WTC11 (cell line): Measurements from ENCODE around the gene MAGI2. TPM values are rescaled to one million over a fixed set of nuclear protein-coding genes. Genes with fewer than 3 reads are reported as not detected.

Experiments
- ATAC-seq: fragments of 200-7000 bp; cut with Tn5 transposase; 2 replicates; pipeline ENCODE4 v1.10.0; 2021; ENCODE audit warnings: mild to moderate bottlenecking, moderate library complexity
- CTCF ChIA-PET: fragments of 300-600 bp; sonication (Branson Sonifier 250); formaldehyde crosslinking; loops from one replicate; lab custom pipeline; 2021; ENCODE audit warnings: antibody characterized with exemption; lab: Charles Lee
- POLR2A ChIA-PET: fragments of 350-600 bp; sonication (Branson Sonifier 250); formaldehyde crosslinking; loops from one replicate; lab custom pipeline; 2021; ENCODE audit warnings: antibody characterized with exemption; lab: Charles Lee
- DNase-seq: peaks from one replicate; pipeline ENCODE4 v3.0.0; 2021; ENCODE audit warnings: low spot score
- H3K27ac Mint-ChIP-seq: 2 replicates; pipeline ENCODE4 v1.8.0; 2021; ENCODE audit warnings: mixed read lengths
- H3K27me3 Mint-ChIP-seq: 2 replicates; pipeline ENCODE4 v1.8.0; 2021; ENCODE audit warnings: low read depth, mild to moderate bottlenecking, moderate library complexity, mixed read lengths
- H3K36me3 Mint-ChIP-seq: 2 replicates; pipeline ENCODE4 v1.8.0; 2021; ENCODE audit warnings: mixed read lengths
- H3K4me1 Mint-ChIP-seq: 2 replicates; pipeline ENCODE4 v1.8.0; 2022; ENCODE audit warnings: mixed read lengths
- H3K4me3 Mint-ChIP-seq: 2 replicates; pipeline ENCODE4 v1.8.0; 2021; ENCODE audit warnings: mild to moderate bottlenecking, moderate library complexity, mixed read lengths
- H3K9me3 Mint-ChIP-seq: 2 replicates; pipeline ENCODE4 v1.8.0; 2021; ENCODE audit warnings: mixed read lengths
- ATF1 ChIP-seq: sonication (generic); formaldehyde crosslinking; IDR thresholded peaks from 2 replicates; pipeline ENCODE4 v1.8.1; 2023; ENCODE audit warnings: mild to moderate bottlenecking, moderate library complexity, missing genetic modification reagents
- CREB1 ChIP-seq: sonication (generic); formaldehyde crosslinking; IDR thresholded peaks from 2 replicates; pipeline ENCODE4 v1.8.0; 2023; ENCODE audit warnings: mild to moderate bottlenecking, missing genetic modification reagents
- ELF4 ChIP-seq: sonication (generic); formaldehyde crosslinking; IDR thresholded peaks from 2 replicates; pipeline ENCODE4 v1.8.1; 2022; ENCODE audit warnings: low read depth, mild to moderate bottlenecking, moderate library complexity, missing genetic modification reagents
- FOXK1 ChIP-seq: sonication (generic); formaldehyde crosslinking; IDR thresholded peaks from 2 replicates; pipeline ENCODE4 v1.8.0; 2022; ENCODE audit warnings: mild to moderate bottlenecking, moderate library complexity, missing genetic modification reagents
- GRHL2 ChIP-seq: fragments of 250-450 bp; sonication (Bioruptor Pico); IDR thresholded peaks from 2 replicates; pipeline ENCODE4 v1.8.0; 2022; ENCODE audit warnings: mild to moderate bottlenecking, moderate library complexity; ENCODE audit not compliant: insufficient replicate concordance, severe bottlenecking
- JUN ChIP-seq: sonication (generic); formaldehyde crosslinking; IDR thresholded peaks from 2 replicates; pipeline ENCODE4 v1.8.0; 2023; ENCODE audit warnings: mild to moderate bottlenecking, missing genetic modification reagents
- MXD4 ChIP-seq: fragments of 250-450 bp; sonication (Bioruptor Pico); IDR thresholded peaks from 2 replicates; pipeline ENCODE4 v1.8.0; 2021; ENCODE audit warnings: mild to moderate bottlenecking, moderate library complexity, borderline replicate concordance
- NFE2L1 ChIP-seq: sonication (generic); formaldehyde crosslinking; IDR thresholded peaks from 2 replicates; pipeline ENCODE4 v1.8.1; 2023; ENCODE audit warnings: missing genetic modification reagents
- NFYB ChIP-seq: sonication (generic); formaldehyde crosslinking; conservative IDR thresholded peaks from 2 replicates; pipeline ENCODE4 v1.8.0; 2022; ENCODE audit warnings: low read depth, missing genetic modification reagents
- NR1H2 ChIP-seq: sonication (generic); formaldehyde crosslinking; IDR thresholded peaks from 2 replicates; pipeline ENCODE4 v1.9.0; 2021; ENCODE audit warnings: mild to moderate bottlenecking, moderate library complexity, missing genetic modification reagents
- SMAD3 ChIP-seq: sonication (generic); formaldehyde crosslinking; IDR thresholded peaks from 2 replicates; pipeline ENCODE4 v1.8.0; 2022; ENCODE audit warnings: missing genetic modification reagents, mild to moderate bottlenecking, borderline replicate concordance
- SP1 ChIP-seq: sonication (generic); formaldehyde crosslinking; conservative IDR thresholded peaks from 2 replicates; pipeline ENCODE4 v1.8.1; 2022; ENCODE audit warnings: missing genetic modification reagents
- ZBTB21 ChIP-seq: sonication (generic); formaldehyde crosslinking; IDR thresholded peaks from 2 replicates; pipeline ENCODE4 v1.8.1; 2023; ENCODE audit warnings: mild to moderate bottlenecking, missing genetic modification reagents, borderline replicate concordance
- ZNF219 ChIP-seq: sonication (generic); formaldehyde crosslinking; IDR thresholded peaks from 2 replicates; pipeline ENCODE4 v1.8.0; 2023; ENCODE audit warnings: missing genetic modification reagents, mild to moderate bottlenecking, borderline replicate concordance
- ZNF317 ChIP-seq: sonication (generic); formaldehyde crosslinking; IDR thresholded peaks from 2 replicates; pipeline ENCODE4 v1.8.1; 2023; ENCODE audit warnings: low read depth, mild to moderate bottlenecking, moderate library complexity, missing genetic modification reagents, borderline replicate concordance
- total RNA-seq: library from RNA; stranded (reverse); gene quantifications from 3 replicates; pipeline ENCODE4 v1.2.3, GENCODE V29; 2021
- TF ChIP-seq, protein P1 (sequence below): sonication (generic); formaldehyde crosslinking; IDR thresholded peaks from 2 replicates; pipeline ENCODE4 v1.8.1; 2022; ENCODE audit warnings: mild to moderate bottlenecking, missing genetic modification reagents, moderate library complexity, borderline replicate concordance
- TF ChIP-seq, protein P2 (sequence below): fragments of 250-450 bp; sonication (Bioruptor Pico); IDR thresholded peaks from 2 replicates; pipeline ENCODE4 v1.9.0; 2021; ENCODE audit warnings: mild to moderate bottlenecking, borderline replicate concordance
- TF ChIP-seq, protein P3 (sequence below): sonication (generic); formaldehyde crosslinking; IDR thresholded peaks from 2 replicates; pipeline ENCODE4 v1.8.1; 2023; ENCODE audit warnings: mild to moderate bottlenecking, missing genetic modification reagents, borderline replicate concordance
- TF ChIP-seq, protein P4 (sequence below): sonication (generic); formaldehyde crosslinking; IDR thresholded peaks from 2 replicates; pipeline ENCODE4 v1.8.0; 2022; ENCODE audit warnings: mild to moderate bottlenecking, missing genetic modification reagents

Gene MAGI2
- total RNA-seq, 1 experiment from 2014 or later, result 26.6 TPM

DNA sequence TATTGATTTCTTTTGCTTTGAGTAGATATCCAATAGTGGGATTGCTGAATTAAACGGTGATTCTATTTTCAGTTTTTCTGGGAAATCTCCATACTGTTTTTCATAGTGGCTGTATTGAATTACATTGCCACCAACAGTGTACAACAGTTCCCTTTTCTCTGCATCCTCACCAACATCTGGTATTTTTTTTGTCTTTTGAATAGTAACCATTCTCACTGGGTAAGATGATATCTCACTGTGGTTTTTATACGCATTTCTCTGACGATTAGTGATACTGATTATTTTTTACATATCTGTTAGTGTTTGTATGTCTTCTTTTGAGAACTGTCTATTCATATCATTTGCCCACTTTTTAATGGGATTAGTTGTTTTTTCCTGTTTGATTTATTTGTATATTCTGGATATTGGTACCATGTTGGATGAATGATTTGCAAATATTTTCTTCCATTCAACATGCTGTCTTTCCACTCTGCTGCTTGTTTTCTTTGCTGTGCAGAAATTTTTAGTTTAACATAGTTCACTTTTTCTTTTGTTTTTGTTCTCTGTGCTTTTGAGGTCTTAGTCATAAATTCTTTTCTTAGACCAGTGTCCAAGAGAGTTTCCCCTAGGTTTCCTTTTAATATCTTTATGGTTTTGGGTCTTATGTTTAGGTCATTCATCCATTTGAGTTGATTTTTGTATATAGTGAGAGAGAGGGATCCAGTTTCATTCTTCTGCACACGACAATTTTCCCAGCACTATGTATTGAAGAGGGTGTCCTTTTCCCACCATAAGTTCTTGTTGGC is 1070.2 kb downstream of the MAGI2 start (continued):
- no peak for TF ChIP-seq ELF4 (CRISPR knock-in tag)
- no peak for TF ChIP-seq SMAD3 (CRISPR knock-in tag)
- no peak for TF ChIP-seq NFYB (CRISPR knock-in tag)
- no peak for TF ChIP-seq ZNF219 (CRISPR knock-in tag)
- TF ChIP-seq ZBTB21 (CRISPR knock-in tag), result no peak
- TF ChIP-seq SP1 (CRISPR knock-in tag), result no peak
- TF ChIP-seq FOXK1, result no peak

DNA sequence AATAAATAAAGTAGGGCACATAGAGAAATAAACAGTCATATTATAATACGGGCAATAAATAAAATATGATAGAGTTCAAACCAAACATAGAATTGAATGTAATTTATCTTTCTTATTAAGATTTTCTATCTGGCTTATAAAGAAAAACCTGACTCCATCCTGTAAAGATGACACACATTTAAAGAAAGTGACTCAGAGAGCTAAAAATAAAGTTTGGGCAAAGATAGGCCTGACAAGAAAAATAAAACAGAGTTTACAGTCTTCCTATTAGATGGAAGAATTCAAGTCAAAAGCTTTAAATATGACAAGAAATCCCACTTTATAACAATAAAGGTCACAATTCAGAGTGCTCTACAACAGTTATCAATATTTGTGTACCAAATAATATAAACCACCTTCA is 1074.3 kb downstream of the MAGI2 start:
- H3K4me3 Mint-ChIP-seq, result no peak overlapping the region
- H3K36me3 Mint-ChIP-seq, result no peaks in the 10 kb centered on the region
- no peak for DNase-seq
- H3K27me3 Mint-ChIP-seq, result no peaks in the 10 kb centered on the region
- TF ChIP-seq ZNF317, result no peak
- TF ChIP-seq NFE2L1 (CRISPR knock-in tag), result no peak
- no peak for TF ChIP-seq MXD4 (CRISPR knock-in tag)
- no peak for TF ChIP-seq CREB1 (CRISPR knock-in tag)
- TF ChIP-seq, protein P1, sequence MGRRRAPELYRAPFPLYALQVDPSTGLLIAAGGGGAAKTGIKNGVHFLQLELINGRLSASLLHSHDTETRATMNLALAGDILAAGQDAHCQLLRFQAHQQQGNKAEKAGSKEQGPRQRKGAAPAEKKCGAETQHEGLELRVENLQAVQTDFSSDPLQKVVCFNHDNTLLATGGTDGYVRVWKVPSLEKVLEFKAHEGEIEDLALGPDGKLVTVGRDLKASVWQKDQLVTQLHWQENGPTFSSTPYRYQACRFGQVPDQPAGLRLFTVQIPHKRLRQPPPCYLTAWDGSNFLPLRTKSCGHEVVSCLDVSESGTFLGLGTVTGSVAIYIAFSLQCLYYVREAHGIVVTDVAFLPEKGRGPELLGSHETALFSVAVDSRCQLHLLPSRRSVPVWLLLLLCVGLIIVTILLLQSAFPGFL, result no peak
- TF ChIP-seq, protein P2, sequence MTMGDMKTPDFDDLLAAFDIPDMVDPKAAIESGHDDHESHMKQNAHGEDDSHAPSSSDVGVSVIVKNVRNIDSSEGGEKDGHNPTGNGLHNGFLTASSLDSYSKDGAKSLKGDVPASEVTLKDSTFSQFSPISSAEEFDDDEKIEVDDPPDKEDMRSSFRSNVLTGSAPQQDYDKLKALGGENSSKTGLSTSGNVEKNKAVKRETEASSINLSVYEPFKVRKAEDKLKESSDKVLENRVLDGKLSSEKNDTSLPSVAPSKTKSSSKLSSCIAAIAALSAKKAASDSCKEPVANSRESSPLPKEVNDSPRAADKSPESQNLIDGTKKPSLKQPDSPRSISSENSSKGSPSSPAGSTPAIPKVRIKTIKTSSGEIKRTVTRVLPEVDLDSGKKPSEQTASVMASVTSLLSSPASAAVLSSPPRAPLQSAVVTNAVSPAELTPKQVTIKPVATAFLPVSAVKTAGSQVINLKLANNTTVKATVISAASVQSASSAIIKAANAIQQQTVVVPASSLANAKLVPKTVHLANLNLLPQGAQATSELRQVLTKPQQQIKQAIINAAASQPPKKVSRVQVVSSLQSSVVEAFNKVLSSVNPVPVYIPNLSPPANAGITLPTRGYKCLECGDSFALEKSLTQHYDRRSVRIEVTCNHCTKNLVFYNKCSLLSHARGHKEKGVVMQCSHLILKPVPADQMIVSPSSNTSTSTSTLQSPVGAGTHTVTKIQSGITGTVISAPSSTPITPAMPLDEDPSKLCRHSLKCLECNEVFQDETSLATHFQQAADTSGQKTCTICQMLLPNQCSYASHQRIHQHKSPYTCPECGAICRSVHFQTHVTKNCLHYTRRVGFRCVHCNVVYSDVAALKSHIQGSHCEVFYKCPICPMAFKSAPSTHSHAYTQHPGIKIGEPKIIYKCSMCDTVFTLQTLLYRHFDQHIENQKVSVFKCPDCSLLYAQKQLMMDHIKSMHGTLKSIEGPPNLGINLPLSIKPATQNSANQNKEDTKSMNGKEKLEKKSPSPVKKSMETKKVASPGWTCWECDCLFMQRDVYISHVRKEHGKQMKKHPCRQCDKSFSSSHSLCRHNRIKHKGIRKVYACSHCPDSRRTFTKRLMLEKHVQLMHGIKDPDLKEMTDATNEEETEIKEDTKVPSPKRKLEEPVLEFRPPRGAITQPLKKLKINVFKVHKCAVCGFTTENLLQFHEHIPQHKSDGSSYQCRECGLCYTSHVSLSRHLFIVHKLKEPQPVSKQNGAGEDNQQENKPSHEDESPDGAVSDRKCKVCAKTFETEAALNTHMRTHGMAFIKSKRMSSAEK (CRISPR knock-in tag), result no peak
- TF ChIP-seq, protein P3, sequence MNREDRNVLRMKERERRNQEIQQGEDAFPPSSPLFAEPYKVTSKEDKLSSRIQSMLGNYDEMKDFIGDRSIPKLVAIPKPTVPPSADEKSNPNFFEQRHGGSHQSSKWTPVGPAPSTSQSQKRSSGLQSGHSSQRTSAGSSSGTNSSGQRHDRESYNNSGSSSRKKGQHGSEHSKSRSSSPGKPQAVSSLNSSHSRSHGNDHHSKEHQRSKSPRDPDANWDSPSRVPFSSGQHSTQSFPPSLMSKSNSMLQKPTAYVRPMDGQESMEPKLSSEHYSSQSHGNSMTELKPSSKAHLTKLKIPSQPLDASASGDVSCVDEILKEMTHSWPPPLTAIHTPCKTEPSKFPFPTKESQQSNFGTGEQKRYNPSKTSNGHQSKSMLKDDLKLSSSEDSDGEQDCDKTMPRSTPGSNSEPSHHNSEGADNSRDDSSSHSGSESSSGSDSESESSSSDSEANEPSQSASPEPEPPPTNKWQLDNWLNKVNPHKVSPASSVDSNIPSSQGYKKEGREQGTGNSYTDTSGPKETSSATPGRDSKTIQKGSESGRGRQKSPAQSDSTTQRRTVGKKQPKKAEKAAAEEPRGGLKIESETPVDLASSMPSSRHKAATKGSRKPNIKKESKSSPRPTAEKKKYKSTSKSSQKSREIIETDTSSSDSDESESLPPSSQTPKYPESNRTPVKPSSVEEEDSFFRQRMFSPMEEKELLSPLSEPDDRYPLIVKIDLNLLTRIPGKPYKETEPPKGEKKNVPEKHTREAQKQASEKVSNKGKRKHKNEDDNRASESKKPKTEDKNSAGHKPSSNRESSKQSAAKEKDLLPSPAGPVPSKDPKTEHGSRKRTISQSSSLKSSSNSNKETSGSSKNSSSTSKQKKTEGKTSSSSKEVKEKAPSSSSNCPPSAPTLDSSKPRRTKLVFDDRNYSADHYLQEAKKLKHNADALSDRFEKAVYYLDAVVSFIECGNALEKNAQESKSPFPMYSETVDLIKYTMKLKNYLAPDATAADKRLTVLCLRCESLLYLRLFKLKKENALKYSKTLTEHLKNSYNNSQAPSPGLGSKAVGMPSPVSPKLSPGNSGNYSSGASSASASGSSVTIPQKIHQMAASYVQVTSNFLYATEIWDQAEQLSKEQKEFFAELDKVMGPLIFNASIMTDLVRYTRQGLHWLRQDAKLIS (CRISPR knock-in tag), result no peak
- no peak for TF ChIP-seq ATF1 (CRISPR knock-in tag)
- TF ChIP-seq GRHL2 (CRISPR knock-in tag), result no peak
- TF ChIP-seq, protein P4, sequence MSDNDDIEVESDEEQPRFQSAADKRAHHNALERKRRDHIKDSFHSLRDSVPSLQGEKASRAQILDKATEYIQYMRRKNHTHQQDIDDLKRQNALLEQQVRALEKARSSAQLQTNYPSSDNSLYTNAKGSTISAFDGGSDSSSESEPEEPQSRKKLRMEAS (CRISPR knock-in tag), result no peak
- no peak for TF ChIP-seq NR1H2 (CRISPR knock-in tag)
- TF ChIP-seq JUN, result no peak
- H3K9me3 Mint-ChIP-seq, result no peaks in the 10 kb centered on the region
- ChIA-PET CTCF (interaction anchor here (0.8 to 1.3 kb wide), 5 partner anchors 16 to 244 kb away, joined by 3 to 4 read pairs (median 3); no protein-coding TSS in a partner anchor), POLR2A (no interaction called here)
- no peak for ATAC-seq
- H3K27ac Mint-ChIP-seq, result no peak overlapping the region
- peaks cover 10% of the 10 kb centered on the region for H3K4me1 Mint-ChIP-seq
